Measurements from ENCODE around the gene C15orf61.

C15orf61 gene

DNA sequence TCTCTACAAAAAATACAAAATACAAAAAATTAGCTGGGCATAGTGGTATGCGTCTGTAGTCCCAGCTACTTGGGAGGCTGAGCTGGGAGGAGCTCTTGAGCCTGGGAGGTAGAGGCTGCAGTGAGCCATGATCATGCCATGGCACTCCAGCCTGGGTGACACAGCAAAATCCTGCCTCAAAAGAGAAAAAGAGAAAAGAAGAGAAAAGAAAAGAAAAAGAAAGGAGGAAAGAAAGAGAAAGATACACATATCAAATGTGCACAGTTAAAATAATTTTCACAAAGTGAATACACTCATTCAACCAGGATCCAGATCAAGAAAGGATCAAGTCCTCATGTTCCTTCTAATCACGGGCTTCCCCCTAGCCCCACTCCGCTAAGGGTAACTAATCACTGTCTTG is 5.8 kb upstream of the C15orf61 start:
- DNase-seq = no peak

DNA sequence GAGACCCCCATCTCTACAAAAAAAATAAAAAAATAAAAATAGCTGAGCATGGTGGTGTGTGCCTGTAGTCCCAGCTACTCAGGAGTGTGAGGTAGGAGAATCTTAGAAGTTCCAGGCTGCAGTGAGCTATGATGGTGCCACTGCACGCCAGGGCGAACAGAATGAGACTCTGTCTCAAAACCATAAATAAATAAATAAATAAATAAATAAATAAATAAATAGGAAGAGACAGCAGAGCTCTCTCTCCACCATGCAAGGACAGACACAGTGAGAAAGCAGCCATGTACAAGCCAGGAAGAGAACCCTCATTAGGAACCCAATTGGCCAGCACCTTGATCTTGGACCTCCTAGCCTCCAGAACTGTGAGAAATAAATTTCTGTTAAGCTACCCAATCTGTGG is 5.4 kb upstream of the C15orf61 start:
- no peak for DNase-seq

GRCh38 chr15:67520321-67521028 is 456 bp upstream of the C15orf61 start:
- DNase-seq = no peak

GRCh38 chr15:67521783-67522568 is 1.0 kb downstream of the C15orf61 start:
- DNase-seq = no peak

GRCh38 chr15:67523330-67523729 is 2.4 kb downstream of the C15orf61 start:
- no peak for DNase-seq

DNA sequence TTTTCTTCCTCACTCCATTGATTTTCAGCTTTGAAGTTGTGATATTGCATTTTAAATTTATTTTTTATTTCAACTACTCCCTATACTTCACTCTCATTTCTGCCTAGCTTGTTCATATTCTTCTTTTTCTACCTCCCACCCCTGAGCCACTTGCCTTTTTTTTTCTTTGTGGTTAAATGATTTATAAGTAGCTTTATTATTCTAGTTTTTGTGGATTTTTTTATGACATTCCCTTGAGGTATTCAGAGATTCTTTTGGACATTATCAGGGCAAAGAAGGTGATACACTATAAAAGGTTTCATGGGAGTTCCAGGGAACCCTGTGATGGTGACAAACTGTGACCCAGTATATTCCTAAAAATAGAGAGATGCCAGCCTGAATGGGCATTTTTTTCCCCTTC is 3.3 kb downstream of the C15orf61 start:
- DNase-seq = no peak

DNA sequence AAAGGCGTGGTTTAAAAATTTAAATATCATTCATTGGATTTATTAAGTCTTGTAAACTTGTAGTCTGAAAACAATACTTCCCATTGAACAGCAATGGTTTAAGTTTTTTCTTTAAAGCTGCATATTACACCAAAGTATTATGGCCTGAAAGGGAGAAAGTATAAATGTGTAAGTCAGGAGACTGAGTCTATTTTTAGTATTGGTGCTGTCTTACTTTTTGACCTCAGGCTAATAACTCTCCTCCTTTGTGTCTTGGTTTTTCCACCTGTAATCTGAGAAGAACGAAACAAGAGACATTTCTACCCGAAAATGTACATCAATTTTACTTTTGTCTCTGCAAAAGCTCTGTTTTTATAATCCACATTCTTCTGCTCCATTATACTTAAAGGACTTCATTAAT is 7.6 kb downstream of the C15orf61 start:
- DNase-seq = no peak

DNA sequence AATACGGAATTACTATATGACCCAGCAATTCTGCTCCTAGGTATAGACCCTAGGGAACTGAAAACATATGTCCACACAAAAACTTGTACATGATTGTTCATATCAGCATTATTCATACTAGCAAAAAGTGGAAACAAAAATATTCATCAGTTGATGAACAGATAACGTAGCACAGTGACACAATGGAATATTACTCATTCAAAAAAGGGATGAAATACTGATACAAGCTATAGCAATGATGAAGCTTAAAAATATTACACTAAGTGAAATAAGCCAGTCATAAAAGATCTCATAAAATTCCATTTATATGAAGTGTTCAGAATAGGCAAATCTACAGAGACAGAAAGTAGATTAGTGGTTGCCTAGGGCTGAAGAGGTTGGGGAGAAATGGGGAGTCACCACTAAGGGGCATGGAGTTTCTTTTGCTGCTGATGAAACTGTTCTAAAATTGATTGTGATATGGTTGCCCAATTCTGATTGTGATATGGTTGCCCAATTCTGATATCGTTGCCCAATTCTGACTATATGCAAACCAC is 10.5 kb downstream of the C15orf61 start:
- no peak for DNase-seq

- no peak for DNase-seq
Observed at GRCh38 chr15:67533873-67534272, 12.9 kb downstream of the C15orf61 start.

DNA sequence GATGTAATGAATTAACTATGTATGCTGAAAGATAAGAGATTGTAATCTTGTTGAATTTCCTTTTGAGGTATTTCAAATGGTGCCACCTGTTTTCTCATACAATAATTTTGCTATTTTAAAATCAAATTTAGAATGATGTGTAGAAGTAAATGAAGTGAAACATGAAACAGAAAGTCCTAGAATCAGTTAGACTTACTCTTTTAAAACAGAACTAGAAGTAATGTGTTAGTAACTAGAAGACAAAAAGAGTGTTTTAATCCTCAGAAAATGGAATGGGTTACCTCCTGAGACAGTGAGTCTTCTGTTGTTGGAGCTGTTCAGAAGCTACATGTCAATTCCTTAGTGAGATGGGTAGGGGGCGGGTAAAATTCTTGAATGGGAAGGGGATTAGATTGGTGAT is 13.4 kb downstream of the C15orf61 start:
- no peak for DNase-seq

DNA sequence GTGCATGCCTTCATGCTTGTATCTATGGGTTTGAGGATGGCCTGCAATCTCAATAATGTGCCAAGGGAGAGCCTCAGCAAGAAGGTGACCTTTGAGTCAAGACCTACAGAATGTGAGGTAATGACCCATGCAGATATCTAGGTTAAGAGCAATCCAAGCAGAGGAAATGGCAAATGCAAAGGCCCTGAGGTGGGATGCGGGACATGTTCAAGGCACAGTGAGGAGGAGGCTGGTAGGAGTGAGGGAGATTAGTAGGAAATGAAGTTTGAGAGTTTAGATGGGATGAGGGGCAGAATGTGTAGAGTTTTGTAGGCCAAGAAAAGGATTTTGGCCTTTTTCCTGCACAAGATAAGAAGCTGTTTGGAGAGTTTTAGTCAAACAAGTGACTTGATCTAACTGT is 16.8 kb downstream of the C15orf61 start:
- no peak for DNase-seq

GRCh38 chr15:67542420-67543347 is 21.8 kb downstream of the C15orf61 start, which contains the start of gene MAP2K5:
Gene MAP2K5 (plus strand): TSS chr15:67542703. CDS start chr15:67543336, 633 bp downstream.
- peak; percentile 15 for DNase-seq

DNA sequence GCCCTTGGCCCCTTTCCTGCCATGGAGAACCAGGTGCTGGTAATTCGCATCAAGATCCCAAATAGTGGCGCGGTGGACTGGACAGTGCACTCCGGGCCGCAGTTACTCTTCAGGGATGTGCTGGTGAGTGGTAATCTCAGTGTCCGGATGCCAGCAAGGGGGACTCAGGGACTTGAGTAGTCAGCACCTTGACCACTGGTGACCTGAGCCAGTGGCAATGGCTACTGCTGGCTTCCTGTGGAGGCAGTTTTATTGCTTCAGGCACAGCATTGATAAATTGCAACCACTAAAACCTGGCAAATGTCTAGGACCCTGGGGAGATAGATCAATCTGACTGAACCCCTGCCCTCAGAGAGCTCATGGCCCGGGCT is 22.4 kb downstream of the C15orf61 start:
- DNase-seq = no peak

GRCh38 chr15:67544475-67544874 is 23.5 kb downstream of the C15orf61 start:
- DNase-seq = no peak

GRCh38 chr15:67545864-67546263 is 24.9 kb downstream of the C15orf61 start:
- no peak for DNase-seq

DNA sequence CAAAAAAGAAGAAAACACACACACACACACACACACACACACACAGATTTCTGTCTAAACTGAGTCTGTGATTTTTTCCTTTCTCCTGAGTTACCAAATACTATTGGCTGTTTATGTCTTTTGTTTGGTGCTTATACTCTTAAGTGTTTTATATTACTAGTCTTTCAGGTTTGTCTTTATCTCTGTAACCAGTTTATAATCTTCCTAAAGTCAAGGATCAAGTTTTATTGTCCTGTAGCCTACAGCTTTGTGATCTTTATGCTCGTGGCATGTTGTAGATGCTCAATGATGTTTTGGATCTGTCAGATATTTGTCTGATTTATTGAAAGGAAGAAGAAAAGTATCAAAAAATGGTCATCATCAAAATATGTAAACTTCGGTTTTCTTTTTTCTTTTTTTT is 26.1 kb downstream of the C15orf61 start:
- no peak for DNase-seq

GRCh38 chr15:67547836-67548235 is 26.9 kb downstream of the C15orf61 start:
- no peak for DNase-seq

DNA sequence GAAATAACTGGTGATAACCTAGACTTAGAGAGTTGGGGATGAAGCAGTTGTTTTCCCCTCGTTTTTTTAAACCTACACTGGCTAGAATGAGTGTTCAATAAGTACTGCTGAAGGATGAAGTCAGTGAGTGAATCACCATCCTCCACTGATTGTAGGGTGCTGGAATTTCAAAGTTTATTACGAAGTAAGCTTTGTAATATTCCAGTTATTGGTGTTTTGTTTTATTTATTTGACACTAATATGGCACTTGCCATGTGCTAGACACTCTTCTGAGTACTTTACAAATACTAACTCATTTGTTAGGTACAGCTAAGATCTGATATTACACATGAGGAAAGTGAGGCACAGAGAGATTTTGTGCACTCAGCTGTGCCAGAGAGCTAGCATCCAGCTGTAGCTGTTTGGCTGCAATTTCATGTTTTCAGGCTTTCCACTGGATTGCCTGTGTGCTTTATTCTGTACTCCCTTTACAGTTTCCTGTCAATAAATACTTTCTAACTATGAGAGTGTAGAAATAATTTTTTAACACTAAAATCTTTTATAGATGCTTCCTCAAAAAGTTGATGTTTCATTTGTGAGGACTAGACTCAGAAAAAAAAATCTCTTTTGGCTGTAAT is 27.4 kb downstream of the C15orf61 start:
- DNase-seq = no peak

- peak; percentile 50 for DNase-seq
Observed at GRCh38 chr15:67548862-67549651, 28.1 kb downstream of the C15orf61 start.

DNA sequence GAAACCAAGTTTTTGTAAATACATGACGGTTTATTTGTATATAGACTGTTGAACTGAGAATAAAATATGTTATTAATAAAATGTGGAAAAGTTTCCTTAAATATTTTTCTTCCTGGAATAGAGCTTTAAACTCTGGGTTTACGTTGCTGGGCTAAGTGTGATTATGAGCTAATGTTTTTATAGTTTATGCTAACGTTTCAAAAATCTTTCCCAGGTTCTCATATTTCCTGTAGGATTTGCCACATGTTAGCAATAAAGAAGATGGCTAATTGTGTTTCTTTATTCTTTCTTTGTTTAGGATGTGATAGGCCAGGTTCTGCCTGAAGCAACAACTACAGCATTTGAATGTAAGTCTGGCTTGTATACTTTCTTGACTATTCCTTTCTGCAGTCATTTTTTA is 28.8 kb downstream of the C15orf61 start:
- DNase-seq = no peak

GRCh38 chr15:67550522-67550921 is 29.6 kb downstream of the C15orf61 start:
- DNase-seq = no peak
